Measurements from ENCODE around the gene DBF4.

DNA sequence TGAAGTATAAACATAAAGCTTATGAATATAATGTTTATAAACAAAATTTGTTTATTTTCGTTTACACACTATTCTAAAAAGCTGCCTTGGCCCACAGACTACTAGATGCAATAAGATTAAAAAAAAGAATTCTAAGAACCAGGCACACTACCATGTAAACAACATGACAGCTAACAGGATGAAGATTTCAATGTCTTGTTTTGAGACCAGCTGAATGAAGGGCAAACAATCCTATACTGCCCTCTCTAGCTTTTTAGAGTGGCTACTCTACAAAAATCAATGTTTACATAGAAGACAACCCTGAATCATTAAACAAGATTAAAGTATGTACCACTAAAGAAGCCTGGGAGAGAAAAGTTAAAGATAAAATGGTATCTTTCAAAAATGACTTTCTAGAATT is 38.7 kb upstream of the DBF4 start:
- TF ChIP-seq POLR2A (IDR thresholded peaks at IDR 0.05) = no peak
- TF ChIP-seq, protein P1, sequence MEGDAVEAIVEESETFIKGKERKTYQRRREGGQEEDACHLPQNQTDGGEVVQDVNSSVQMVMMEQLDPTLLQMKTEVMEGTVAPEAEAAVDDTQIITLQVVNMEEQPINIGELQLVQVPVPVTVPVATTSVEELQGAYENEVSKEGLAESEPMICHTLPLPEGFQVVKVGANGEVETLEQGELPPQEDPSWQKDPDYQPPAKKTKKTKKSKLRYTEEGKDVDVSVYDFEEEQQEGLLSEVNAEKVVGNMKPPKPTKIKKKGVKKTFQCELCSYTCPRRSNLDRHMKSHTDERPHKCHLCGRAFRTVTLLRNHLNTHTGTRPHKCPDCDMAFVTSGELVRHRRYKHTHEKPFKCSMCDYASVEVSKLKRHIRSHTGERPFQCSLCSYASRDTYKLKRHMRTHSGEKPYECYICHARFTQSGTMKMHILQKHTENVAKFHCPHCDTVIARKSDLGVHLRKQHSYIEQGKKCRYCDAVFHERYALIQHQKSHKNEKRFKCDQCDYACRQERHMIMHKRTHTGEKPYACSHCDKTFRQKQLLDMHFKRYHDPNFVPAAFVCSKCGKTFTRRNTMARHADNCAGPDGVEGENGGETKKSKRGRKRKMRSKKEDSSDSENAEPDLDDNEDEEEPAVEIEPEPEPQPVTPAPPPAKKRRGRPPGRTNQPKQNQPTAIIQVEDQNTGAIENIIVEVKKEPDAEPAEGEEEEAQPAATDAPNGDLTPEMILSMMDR (IDR thresholded peaks at IDR 0.05) = no peak
